Breast epithelium (tissue), 3 donors: Measurements from ENCODE around the gene GNB1L.

ENCODE experiments used
- CTCF ChIP-seq, 3 donors: fragments of 450-650 bp; IDR thresholded peaks; one replicate each; pipeline ENCODE4 v1.5.1; 2016 to 2017; ENCODE audit warnings: antibody characterized with exemption in 3 of 3, mild to moderate bottlenecking in 3 of 3, moderate library complexity in 3 of 3
- POLR2AphosphoS5 ChIP-seq, 3 donors: sonication (generic); formaldehyde crosslinking; IDR thresholded peaks; one replicate each; pipeline ENCODE4 v1.6.1; 2017; ENCODE audit warnings: antibody characterized with exemption in 3 of 3

DNA sequence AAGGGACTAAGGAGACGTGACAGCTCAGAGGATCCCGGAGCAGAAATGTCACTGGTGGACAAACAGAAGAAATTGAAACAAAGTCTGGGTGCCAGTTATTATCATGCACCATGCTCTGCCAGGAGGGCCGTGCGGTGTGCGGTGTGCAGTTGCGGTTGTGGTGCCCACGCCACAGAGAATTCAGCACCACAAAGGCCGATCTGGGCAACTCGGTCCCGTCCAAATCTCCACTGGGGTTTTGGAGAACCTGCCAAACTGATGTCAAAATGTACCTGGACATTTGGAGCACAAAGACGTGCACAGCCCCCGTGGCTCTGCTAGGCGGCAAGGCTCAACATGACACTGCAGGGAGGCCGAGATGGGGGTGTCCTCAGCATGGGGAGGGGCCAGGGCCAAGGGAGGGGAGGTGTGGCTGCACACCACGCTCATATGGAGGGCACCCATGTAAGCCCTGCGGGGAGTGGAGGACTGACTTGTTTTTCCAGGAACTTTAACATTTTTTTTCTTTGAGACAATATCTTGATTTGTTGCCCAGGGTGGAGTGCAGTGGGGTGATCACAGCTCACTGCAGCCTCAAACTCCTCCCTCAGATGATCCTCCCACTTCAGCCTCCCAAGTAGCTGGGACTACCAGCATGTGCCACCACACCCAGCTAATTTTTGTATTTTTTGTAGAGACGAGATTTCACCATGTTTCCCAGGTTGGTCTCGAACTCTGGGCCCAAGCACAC is 39.4 kb downstream of the GNB1L start:
- TF ChIP-seq CTCF (IDR thresholded peaks at IDR 0.05) (no peak), POLR2AphosphoS5 (IDR thresholded peaks at IDR 0.05) (no peak)
